ENCODE data around the gene SYP.

Gene SYP

GRCh38 chrX:49199315-49199595 lies 738 bp downstream of the SYP start:
- ChIA-PET CTCF (no interaction called here), POLR2A (no interaction called here)
- no peak for DNase-seq (ENCODE audit: extremely low spot score)
- TF ChIP-seq FOXK2 (IDR thresholded peaks at IDR 0.05), result no peak
- TF ChIP-seq BHLHE40 (IDR thresholded peaks at IDR 0.05; ENCODE audit: borderline replicate concordance), result no peak
- no peak for TF ChIP-seq CTBP1 (IDR thresholded peaks at IDR 0.05; ENCODE audit: borderline replicate concordance)
- TF ChIP-seq PKNOX1 (IDR thresholded peaks at IDR 0.05), result no peak
- no peak for TF ChIP-seq HDGF (IDR thresholded peaks at IDR 0.05; ENCODE audit: borderline replicate concordance)
- TF ChIP-seq SP1 (IDR thresholded peaks at IDR 0.05), result no peak
- no peak for TF ChIP-seq L3MBTL2 (conservative IDR thresholded peaks at IDR 0.05)
- no peak for TF ChIP-seq NFRKB (IDR thresholded peaks at IDR 0.05)
- no peak for TF ChIP-seq LEF1 (IDR thresholded peaks at IDR 0.05; ENCODE audit: borderline replicate concordance)

- POLR2A ChIA-PET, result no interaction called here
- TF ChIP-seq FOXA1 (IDR thresholded peaks at IDR 0.05), result no peak
- no peak for TF ChIP-seq ARNT (IDR thresholded peaks at IDR 0.05)
- no peak for TF ChIP-seq FOXK2 (IDR thresholded peaks at IDR 0.05)
- TF ChIP-seq TARDBP (IDR thresholded peaks at IDR 0.05), result no peak
- TF ChIP-seq CTBP1 (IDR thresholded peaks at IDR 0.05; ENCODE audit: borderline replicate concordance), result no peak
- no peak for DNase-seq (ENCODE audit: extremely low spot score)
- CTCF ChIA-PET, result no interaction called here
These were observed 1.3 kb downstream of the SYP start for GRCh38 chrX:49198540-49199314.

- no peak for TF ChIP-seq ARNT (IDR thresholded peaks at IDR 0.05)
- TF ChIP-seq FOXA1 (IDR thresholded peaks at IDR 0.05), result no peak
- no peak for TF ChIP-seq PKNOX1 (IDR thresholded peaks at IDR 0.05)
- TF ChIP-seq HDGF (IDR thresholded peaks at IDR 0.05; ENCODE audit: borderline replicate concordance), result no peak
- no peak for TF ChIP-seq SP1 (IDR thresholded peaks at IDR 0.05)
- no peak for TF ChIP-seq CTBP1 (IDR thresholded peaks at IDR 0.05; ENCODE audit: borderline replicate concordance)
- TF ChIP-seq SUZ12 (IDR thresholded peaks at IDR 0.05), result no peak
- no peak for TF ChIP-seq ZNF384 (IDR thresholded peaks at IDR 0.05)
- no peak for TF ChIP-seq NFRKB (IDR thresholded peaks at IDR 0.05)
- TF ChIP-seq L3MBTL2 (conservative IDR thresholded peaks at IDR 0.05), result no peak
- no peak for TF ChIP-seq LEF1 (IDR thresholded peaks at IDR 0.05; ENCODE audit: borderline replicate concordance)
- no peak for TF ChIP-seq ELF4 (IDR thresholded peaks at IDR 0.05)
- no peak for TF ChIP-seq BHLHE40 (IDR thresholded peaks at IDR 0.05; ENCODE audit: borderline replicate concordance)
- no peak for TF ChIP-seq TARDBP (IDR thresholded peaks at IDR 0.05)
- CTCF ChIA-PET, result no interaction called here
- POLR2A ChIA-PET, result interaction anchor here (0.8 kb wide), 1 partner anchor 71 kb away, joined by 4 read pairs; no protein-coding TSS in a partner anchor
- DNase-seq (ENCODE audit: extremely low spot score), result no peak
These were observed 2.4 kb downstream of the SYP start for GRCh38 chrX:49197543-49198087.

DNA sequence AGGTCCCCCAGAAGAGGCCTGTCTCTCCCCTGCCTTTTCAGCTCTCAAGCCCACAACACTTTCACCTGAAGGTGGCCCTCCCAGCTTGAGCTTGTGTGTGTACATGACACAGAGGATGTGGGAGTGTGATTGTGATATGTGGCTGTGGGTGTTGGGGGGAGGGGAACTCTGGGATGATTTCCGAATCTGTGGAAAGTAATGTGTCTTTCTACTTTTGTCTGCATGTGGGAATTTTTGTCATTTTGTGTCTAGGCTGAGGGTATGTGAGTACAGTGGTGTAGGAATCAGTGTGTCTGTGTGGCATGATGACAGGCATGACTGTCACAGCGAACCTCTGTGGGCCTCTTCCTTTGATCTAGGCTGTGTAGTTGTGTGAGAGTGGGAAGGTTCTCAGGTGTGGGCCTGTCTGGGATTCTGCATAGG lies 6.4 kb downstream of the SYP start:
- TF ChIP-seq FOXA1 (IDR thresholded peaks at IDR 0.05) (no peak), BHLHE40 (IDR thresholded peaks at IDR 0.05; ENCODE audit: borderline replicate concordance) (no peak), PKNOX1 (IDR thresholded peaks at IDR 0.05) (no peak), NFRKB (IDR thresholded peaks at IDR 0.05) (no peak), SUZ12 (IDR thresholded peaks at IDR 0.05) (no peak), L3MBTL2 (conservative IDR thresholded peaks at IDR 0.05) (no peak), ELF4 (IDR thresholded peaks at IDR 0.05) (no peak), TARDBP (IDR thresholded peaks at IDR 0.05) (no peak), FOXK2 (IDR thresholded peaks at IDR 0.05) (no peak), LEF1 (IDR thresholded peaks at IDR 0.05; ENCODE audit: borderline replicate concordance) (no peak)
- CTCF ChIA-PET, result interaction anchor here (0.5 to 1.8 kb wide), 5 partner anchors 25 to 500 kb away, joined by 3 to 7 read pairs (median 5); no protein-coding TSS in a partner anchor
- no peak for DNase-seq (ENCODE audit: extremely low spot score)
- POLR2A ChIA-PET, result interaction anchor here (0.9 to 3.1 kb wide), 2 partner anchors 38 to 76 kb away, joined by 5 to 31 read pairs; partner anchors contain the start of gene PPP1R3F

DNA sequence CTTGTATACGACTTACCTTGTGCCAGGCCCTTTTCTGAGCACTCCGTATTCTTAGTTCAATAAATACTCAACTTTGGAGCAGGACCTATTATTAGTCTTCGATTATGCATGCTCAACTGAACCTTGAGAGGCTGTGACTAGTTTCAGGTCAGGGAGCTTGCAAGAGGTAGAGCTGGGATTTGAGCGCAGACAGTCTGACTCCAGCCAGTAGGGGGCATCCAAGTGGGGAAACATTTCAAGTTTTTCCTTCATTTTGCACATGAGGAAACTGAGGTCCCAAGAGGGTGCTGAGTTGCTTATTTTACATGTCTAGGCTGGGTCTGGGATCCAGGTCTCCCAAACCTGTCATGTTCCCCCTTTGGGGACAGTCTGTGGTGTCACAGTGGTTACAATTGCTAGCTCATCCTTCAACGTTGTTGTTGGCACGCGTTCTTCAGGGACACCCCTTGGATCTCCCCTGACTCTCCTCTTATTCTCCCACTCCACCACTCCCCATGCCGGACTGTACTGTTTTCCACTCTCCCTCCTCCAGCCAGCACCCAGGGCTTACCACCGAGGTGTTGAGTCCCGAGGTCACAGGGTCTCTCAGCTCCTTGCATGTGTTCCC lies 7.2 kb downstream of the SYP start:
- ChIA-PET POLR2A (interaction anchor here (0.6 to 3.1 kb wide), 10 partner anchors 27 to 647 kb away, joined by 3 to 31 read pairs (median 3); partner anchors contain the start of genes CACNA1F, CCDC22 and PPP1R3F), CTCF (interaction anchor here (0.6 to 1.8 kb wide), 15 partner anchors 9 to 525 kb away, joined by 3 to 7 read pairs (median 3); partner anchors contain the start of gene PLP2)
- TF ChIP-seq FOXA1 (IDR thresholded peaks at IDR 0.05), result no peak
- no peak for TF ChIP-seq SUZ12 (IDR thresholded peaks at IDR 0.05)
- TF ChIP-seq FOXK2 (IDR thresholded peaks at IDR 0.05), result no peak
- TF ChIP-seq L3MBTL2 (conservative IDR thresholded peaks at IDR 0.05), result no peak
- TF ChIP-seq SP1 (IDR thresholded peaks at IDR 0.05), result no peak
- TF ChIP-seq ZNF384 (IDR thresholded peaks at IDR 0.05), result no peak
- no peak for TF ChIP-seq BHLHE40 (IDR thresholded peaks at IDR 0.05; ENCODE audit: borderline replicate concordance)
- no peak for TF ChIP-seq ELF4 (IDR thresholded peaks at IDR 0.05)
- TF ChIP-seq PKNOX1 (IDR thresholded peaks at IDR 0.05), result no peak
- no peak for TF ChIP-seq CTBP1 (IDR thresholded peaks at IDR 0.05; ENCODE audit: borderline replicate concordance)
- TF ChIP-seq FOXM1 (IDR thresholded peaks at IDR 0.05; ENCODE audit: borderline replicate concordance), result no peak
- TF ChIP-seq HDGF (IDR thresholded peaks at IDR 0.05; ENCODE audit: borderline replicate concordance), result no peak
- TF ChIP-seq NFRKB (IDR thresholded peaks at IDR 0.05), result no peak
- DNase-seq (ENCODE audit: extremely low spot score), result peak; percentile 46

Data from HEK293T (cell line).